ENCODE measurements around the gene GCG. TPM values are rescaled to one million over a fixed set of nuclear protein-coding genes. Genes with fewer than 3 reads are reported as not detected.

GCG gene
- total RNA-seq, 1 donor = not detected

GRCh38 chr2:162113776-162114168 is 38.3 kb downstream of the GCG start:
- Histone ChIP-seq H2AFZ (ENCODE audit: low read length) (no peak overlapping the region), H3K27me3 (ENCODE audit: insufficient read depth, low read length) (no peaks in the 10 kb centered on the region), H3K4me1 (ENCODE audit: insufficient read depth, low read length) (peaks cover 26% of the 10 kb centered on the region), H3K9me3 (ENCODE audit: low read depth, low read length) (peaks cover 3% of the 10 kb centered on the region), H3K27ac (ENCODE audit: low read depth, low read length) (peak overlapping the region; percentile 56), H4K20me1 (ENCODE audit: insufficient read depth, low read length) (no peaks in the 10 kb centered on the region), H3K4me3 (ENCODE audit: insufficient read depth, low read length) (no peak overlapping the region), H3K36me3 (ENCODE audit: insufficient read depth, low read length) (no peaks in the 10 kb centered on the region), H3K79me2 (ENCODE audit: insufficient read depth, low read length) (no peaks in the 10 kb centered on the region), H3K4me2 (ENCODE audit: insufficient read depth, low read length) (peak overlapping the region; percentile 23)
- TF ChIP-seq CTCF (IDR thresholded peaks at IDR 0.05; ENCODE audit: extremely low read depth, low read depth, low read length) = no peak
- peak; percentile 34 for DNase-seq (ENCODE audit: insufficient read length, low spot score, missing footprints)

- H4K20me1 ChIP-seq (ENCODE audit: insufficient read depth, low read length) = no peaks in the 10 kb centered on the region
- H2AFZ ChIP-seq (ENCODE audit: low read length) = no peak overlapping the region
- TF ChIP-seq CTCF (IDR thresholded peaks at IDR 0.05; ENCODE audit: extremely low read depth, low read depth, low read length) = no peak
- H3K9me3 ChIP-seq (ENCODE audit: low read depth, low read length) = peaks cover 3% of the 10 kb centered on the region
- no peaks in the 10 kb centered on the region for H3K27me3 ChIP-seq (ENCODE audit: insufficient read depth, low read length)
- no peak for DNase-seq (ENCODE audit: insufficient read length, low spot score, missing footprints)
- peak overlapping the region; percentile 56 for H3K27ac ChIP-seq (ENCODE audit: low read depth, low read length)
- peaks cover 20% of the 10 kb centered on the region for H3K4me1 ChIP-seq (ENCODE audit: insufficient read depth, low read length)
- H3K4me2 ChIP-seq (ENCODE audit: insufficient read depth, low read length) = peak overlapping the region; percentile 23
- no peak overlapping the region for H3K4me3 ChIP-seq (ENCODE audit: insufficient read depth, low read length)
- H3K36me3 ChIP-seq (ENCODE audit: insufficient read depth, low read length) = no peaks in the 10 kb centered on the region
- H3K79me2 ChIP-seq (ENCODE audit: insufficient read depth, low read length) = no peaks in the 10 kb centered on the region
These were observed 38.8 kb downstream of the GCG start for GRCh38 chr2:162113088-162113775.

GRCh38 chr2:162111958-162112850 is 39.8 kb downstream of the GCG start:
- Histone ChIP-seq H3K4me2 (ENCODE audit: insufficient read depth, low read length) (no peak overlapping the region), H3K36me3 (ENCODE audit: insufficient read depth, low read length) (no peaks in the 10 kb centered on the region), H3K4me3 (ENCODE audit: insufficient read depth, low read length) (no peak overlapping the region), H4K20me1 (ENCODE audit: insufficient read depth, low read length) (no peaks in the 10 kb centered on the region), H3K9me3 (ENCODE audit: low read depth, low read length) (peaks cover 3% of the 10 kb centered on the region), H2AFZ (ENCODE audit: low read length) (no peak overlapping the region), H3K27ac (ENCODE audit: low read depth, low read length) (no peak overlapping the region), H3K27me3 (ENCODE audit: insufficient read depth, low read length) (no peaks in the 10 kb centered on the region), H3K79me2 (ENCODE audit: insufficient read depth, low read length) (no peaks in the 10 kb centered on the region), H3K4me1 (ENCODE audit: insufficient read depth, low read length) (peaks cover 12% of the 10 kb centered on the region)
- TF ChIP-seq CTCF (IDR thresholded peaks at IDR 0.05; ENCODE audit: extremely low read depth, low read depth, low read length) = no peak
- DNase-seq (ENCODE audit: insufficient read length, low spot score, missing footprints) = no peak

- TF ChIP-seq CTCF (IDR thresholded peaks at IDR 0.05; ENCODE audit: extremely low read depth, low read depth, low read length) = no peak
- no peaks in the 10 kb centered on the region for H3K27me3 ChIP-seq (ENCODE audit: insufficient read depth, low read length)
- no peaks in the 10 kb centered on the region for H3K36me3 ChIP-seq (ENCODE audit: insufficient read depth, low read length)
- no peak overlapping the region for H3K4me3 ChIP-seq (ENCODE audit: insufficient read depth, low read length)
- no peaks in the 10 kb centered on the region for H3K79me2 ChIP-seq (ENCODE audit: insufficient read depth, low read length)
- H4K20me1 ChIP-seq (ENCODE audit: insufficient read depth, low read length) = no peaks in the 10 kb centered on the region
- H2AFZ ChIP-seq (ENCODE audit: low read length) = no peak overlapping the region
- H3K27ac ChIP-seq (ENCODE audit: low read depth, low read length) = no peak overlapping the region
- peaks cover 6% of the 10 kb centered on the region for H3K4me1 ChIP-seq (ENCODE audit: insufficient read depth, low read length)
- DNase-seq (ENCODE audit: insufficient read length, low spot score, missing footprints) = no peak
- no peaks in the 10 kb centered on the region for H3K9me3 ChIP-seq (ENCODE audit: low read depth, low read length)
- H3K4me2 ChIP-seq (ENCODE audit: insufficient read depth, low read length) = no peak overlapping the region
These were observed 44.6 kb downstream of the GCG start for GRCh38 chr2:162107361-162107901.

Data from osteoblast (primary cell).